HK-2 (cell line): ENCODE data around the gene CCDC88C.

ENCODE experiments used
- DNase-seq: peaks from one replicate; pipeline ENCODE4 v3.0.0-alpha.2; 2018; ENCODE audit not compliant: unreplicated experiment

CCDC88C gene

DNA sequence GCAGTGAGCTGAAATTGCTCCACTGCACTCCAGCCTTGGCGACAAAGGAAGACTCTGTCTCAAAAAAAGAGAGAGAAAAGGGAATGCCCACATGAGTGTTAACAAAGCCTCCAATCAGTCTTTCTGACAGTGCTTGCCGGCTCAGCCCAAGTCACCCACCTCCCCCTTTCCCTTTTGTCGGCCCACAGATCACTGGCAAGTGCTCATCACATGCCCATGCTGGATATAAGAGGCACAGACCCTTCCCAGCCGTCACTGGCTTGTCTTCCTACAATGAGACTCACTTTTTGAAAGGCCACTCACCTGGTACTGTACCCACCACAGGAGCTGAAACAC is 70.8 kb downstream of the CCDC88C start:
- DNase-seq, result no peak

DNA sequence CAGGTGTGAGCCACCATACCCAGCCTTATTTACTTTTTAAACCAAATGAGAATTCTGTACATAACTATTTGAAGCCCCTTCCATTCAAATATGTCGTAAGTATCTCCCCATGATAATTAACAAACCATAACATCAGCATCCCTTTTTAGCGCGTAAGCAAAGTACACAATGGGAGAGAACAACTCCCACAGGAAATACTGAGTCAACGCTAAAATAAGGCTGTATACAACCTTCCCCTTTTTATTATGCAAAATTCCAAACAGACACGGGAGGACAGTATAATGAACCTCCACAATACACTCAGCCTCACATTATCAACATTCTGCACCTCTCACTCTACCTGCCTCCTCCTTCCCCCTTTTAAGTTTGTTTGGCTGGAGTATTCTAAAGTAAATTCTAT is 73.5 kb downstream of the CCDC88C start:
- DNase-seq, result no peak

DNA sequence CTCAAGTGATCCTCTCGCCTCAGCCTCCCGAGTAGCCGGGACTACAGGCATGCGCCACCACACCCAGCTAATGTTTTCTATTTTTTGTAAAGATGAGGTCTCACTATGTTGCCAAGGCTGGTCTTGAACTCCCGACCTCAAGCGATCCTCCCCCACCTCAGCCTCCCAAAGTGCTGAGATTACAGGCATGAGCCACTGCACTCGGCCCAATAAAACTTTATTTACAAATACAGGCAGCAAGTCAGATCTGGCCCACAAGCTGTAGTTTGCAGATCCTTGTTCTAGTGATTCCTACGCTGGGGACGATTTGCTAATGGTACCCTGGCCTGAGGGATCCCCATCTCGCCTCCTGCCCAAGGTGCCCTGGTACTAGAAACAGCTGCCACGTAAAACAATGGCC is 74.6 kb downstream of the CCDC88C start:
- no peak for DNase-seq

DNA sequence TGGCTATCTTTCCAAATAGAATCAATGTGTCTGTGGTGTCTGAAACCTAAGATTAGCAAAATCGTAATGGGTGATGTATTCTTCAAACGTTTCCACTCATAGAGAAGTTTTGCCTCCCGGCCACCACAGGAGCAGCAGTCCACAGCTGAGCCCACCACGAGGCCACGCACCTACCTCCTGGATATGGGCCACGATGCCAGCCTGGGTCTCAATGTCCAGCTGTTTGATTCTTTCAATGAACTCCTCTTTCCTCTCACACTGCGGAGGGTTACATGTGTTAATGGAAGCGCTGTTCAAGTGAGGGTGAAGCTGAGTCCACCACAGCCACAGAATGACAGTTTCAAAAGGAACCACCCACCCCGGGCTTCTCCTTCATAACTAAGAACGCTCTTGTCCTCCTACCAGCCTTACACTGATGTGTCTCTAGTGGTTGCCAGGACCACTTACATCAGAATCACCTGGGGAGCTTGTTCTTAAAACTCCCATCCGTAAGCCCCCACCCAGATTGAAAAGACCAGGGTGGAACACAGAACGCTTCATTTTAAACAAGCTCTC is 75.3 kb downstream of the CCDC88C start:
- no peak for DNase-seq

DNA sequence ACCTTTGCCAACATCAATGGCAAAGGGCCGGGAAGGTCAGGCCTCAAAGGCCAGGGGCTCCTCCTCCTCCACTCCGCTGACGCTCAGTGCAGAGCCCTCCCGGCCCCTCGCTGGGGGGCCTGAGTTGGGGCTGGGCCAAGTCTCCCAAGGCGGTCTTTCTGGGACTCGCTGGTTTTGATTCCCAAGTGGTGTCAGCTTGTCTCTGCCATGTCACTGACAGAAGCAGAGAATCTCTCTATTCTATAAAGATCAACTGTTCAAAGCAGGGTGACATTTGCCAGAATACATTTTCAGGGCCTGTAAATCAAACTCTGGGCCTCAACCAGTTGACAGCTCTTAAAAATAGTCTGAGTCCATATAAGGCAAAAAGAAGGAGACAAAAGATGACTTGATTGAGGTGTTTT is 75.9 kb downstream of the CCDC88C start:
- DNase-seq, result no peak

DNA sequence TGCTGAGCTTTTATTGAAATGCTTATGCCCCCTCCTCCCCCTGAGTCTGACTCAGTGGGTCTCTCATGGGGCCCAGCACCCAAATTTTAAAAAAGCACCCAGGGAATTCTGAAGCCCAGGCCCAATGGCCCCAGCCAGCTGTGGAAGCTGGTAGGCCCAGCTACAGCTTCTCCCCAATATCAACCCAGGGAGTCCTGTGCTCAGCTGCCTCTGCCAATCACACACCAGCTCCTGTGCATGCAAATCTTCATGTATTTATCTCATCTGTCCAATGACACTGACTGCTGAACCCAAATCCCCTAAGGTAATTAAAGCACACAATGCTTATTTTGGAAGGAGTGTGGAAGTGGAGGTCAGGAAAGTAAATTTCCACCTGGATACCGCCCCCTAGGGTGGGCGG is 76.3 kb downstream of the CCDC88C start:
- no peak for DNase-seq

GRCh38 chr14:91339671-91340369 is 77.8 kb downstream of the CCDC88C start:
- no peak for DNase-seq

GRCh38 chr14:91339076-91339475 is 78.5 kb downstream of the CCDC88C start:
- no peak for DNase-seq

DNA sequence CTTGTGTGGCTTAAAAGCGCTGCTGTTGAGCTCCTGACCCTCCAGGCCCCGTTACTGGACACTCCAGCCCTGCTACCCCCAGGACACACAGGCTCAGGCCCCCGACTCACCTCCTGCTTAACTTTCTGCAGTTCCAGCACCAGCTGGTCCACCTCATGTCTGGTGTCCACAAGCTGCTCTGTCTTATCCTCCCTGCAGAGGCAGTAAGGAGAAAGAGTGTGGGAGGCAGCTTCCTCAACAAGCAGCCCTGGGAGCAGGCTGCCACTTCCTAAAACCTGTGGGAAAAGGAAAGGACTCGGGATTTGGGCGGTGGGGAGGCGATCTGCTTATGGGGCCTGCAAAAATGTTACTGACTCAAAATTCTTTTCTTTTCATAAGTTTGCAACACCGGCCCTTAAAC is 79.2 kb downstream of the CCDC88C start:
- DNase-seq, result no peak

DNA sequence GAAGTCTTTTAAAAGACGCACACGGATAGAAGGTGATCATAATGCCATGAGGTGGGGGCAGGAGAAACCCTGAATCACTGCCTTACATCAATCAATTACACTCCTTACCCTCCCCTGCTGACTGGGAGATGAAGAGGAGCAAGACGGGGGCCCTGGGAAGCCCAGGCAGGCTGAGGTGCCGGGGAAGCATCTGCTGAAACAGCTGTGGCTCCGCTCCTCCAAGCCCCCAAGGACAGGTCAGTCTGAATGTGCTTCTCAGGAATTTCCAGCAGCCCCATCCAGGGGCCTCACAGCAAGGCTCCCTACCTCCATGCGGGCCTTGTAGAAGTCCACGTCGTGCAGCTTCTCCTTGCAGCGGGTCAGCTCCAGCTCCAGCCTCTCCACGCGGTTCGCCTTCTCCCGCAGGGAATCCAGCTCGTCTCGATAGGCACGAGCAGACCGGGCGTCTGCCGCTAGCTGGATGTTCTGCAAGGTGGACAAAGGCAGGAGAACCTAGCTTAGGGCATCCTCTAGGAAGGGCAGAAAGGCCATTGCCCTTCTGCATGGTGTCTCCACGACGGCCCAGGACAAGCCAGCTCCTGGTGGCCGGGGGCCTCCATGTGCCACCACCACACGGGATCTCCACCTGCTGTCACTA is 79.8 kb downstream of the CCDC88C start:
- no peak for DNase-seq

DNA sequence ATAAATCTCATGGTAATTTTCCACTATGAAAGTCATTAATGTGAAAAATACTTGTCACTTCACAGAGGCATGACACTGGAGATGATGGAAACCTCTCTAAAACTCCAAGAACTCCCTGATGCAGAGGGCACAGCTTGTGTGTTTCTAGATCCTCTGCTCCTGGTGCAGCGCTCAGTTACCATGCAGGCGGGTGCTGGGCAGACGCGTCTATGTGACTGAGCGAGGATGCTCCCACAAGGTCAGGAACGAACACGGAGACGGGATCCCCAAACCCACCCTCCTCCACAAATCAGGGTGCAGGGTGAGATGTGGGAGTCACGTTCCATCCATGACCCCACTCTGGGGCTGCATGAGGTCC is 81.5 kb downstream of the CCDC88C start:
- no peak for DNase-seq

GRCh38 chr14:91335191-91336092 is 82.2 kb downstream of the CCDC88C start:
- DNase-seq, result no peak

DNA sequence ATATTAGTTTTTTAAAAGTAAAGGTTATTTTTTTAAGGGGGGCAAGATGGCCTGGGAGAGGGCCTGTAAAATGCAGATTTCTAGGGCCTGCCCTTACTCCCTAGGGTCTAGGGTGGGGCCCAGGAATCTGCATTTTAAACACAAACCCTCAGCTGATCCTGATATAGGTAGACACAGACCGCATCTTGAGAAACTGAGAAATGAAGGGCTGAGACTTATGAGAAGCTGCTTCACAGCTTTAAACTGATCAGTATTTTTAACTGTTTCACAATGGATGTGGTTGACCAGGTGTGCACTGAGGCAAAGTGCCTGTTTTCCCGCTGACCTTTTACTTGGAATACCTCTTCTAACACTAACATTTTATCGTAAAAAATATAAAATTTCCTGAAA is 84.0 kb downstream of the CCDC88C start:
- DNase-seq, result no peak

DNA sequence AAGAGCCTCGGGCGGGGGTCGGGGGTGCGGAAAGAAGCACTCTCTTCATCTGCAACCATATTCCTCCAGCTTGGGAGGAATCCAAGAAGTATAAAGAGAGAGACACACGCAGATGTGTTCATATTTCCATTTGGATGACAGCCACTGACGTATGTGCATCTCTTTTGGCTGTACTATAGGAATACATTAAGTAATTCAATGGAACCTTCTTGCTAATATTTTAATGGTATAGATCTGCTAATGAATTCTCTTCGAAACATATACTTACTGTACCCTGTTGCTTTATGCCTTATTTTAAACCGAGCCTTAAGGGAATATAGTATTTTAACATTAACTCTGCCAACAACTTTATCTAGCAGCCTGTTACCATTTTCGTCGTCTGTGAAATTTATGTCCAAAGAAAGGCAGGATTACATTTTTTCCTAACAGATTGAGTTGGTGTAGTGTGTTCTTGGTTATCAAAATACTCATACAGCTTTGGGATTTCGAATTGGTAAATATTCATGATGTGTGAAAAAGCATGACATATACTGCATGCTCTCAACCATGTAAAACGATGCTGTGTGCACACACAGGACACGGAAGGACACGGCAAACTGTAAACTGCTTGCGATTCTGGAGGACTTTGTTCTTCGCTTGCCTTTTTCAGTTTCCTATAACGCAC is 84.5 kb downstream of the CCDC88C start:
- no peak for DNase-seq

DNA sequence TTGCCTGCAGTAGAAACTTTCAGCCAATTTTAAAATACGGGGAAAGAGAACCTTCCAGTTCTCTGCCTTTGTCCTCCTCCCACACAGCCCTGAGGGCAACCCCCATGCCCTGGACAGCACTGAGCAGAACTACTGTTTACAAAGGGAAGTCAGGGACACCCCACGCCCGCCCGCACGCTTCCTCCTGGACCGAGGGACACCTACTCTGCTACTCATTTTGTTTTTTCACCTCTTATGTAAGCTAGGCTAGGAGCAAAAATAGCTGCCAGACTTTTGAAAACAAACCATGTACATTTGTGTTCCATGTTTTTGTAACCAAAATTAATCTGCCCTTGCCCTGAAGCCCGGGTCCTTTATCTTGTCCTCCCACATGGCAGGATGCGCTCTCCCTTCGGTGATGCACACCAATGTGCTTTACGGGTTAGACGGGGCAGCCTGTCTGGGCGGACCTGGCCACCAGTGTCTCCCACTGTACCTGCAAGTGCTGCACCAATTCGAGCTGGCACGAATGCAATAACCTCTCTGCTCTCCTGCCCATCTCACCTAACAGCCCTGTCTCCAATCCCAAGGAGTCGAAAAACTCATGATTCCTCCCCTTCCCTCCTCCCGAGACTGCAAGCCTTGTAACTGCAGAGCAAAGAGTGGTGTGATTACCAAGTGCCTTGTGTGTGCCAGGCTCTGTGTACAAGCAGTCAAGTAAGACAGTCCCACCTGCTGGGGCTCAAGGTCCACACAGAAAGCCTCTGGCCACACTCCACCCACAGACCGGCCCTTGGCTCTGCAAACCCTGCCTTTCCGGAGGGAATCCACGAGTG is 85.2 kb downstream of the CCDC88C start:
- no peak for DNase-seq

DNA sequence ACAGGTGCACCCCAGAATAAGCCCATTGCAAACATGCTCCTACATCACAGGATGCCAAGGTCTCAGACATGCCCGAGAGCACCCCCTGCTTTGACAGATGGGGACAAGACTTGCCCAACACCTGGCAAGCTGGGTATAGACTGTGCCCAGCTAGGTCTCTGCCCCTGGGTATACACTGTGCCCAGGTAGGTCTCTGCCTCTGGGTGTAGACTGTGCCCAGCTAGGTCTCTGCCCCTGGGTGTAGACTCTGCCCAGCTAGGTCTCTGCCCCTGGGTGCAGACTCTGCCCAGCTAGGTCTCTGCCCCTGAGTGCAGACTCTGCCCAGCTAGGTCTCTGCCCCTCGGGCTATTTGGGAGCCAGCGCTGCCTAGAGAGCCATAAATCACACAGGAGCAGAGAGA is 85.9 kb downstream of the CCDC88C start:
- no peak for DNase-seq

- no peak for DNase-seq
These were observed 86.8 kb downstream of the CCDC88C start for GRCh38 chr14:91330856-91331255.

DNA sequence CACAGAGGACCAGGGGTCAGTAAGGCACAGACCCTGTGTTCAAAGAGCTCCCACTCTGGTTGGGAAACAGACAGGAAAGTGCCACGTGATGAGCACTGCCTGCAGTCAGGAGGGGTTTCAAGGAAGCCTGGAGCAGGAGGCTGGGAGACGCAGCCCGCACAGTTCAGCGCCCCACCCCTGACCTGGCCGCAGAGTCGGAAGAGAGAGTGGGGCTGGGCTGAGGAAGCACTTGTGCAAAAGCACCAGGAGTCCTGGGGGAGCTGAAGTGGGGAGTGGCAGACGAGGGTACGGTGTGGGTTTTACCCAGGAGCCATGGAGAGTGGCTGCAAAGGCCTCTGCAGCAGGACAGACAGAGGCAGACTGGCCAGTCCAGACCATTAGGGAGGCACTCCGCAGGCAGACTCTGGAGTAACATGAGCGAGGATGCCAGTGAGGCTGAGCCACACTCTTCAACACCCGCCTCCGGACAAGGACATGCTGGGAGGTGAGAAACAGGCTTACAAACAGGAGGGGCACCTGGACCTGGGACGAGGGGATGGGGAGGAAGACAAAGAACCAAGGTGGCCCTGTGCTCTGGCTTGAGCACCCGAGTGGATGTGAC is 87.4 kb downstream of the CCDC88C start:
- no peak for DNase-seq

GRCh38 chr14:91329486-91330014 is 88.1 kb downstream of the CCDC88C start:
- DNase-seq, result no peak

DNA sequence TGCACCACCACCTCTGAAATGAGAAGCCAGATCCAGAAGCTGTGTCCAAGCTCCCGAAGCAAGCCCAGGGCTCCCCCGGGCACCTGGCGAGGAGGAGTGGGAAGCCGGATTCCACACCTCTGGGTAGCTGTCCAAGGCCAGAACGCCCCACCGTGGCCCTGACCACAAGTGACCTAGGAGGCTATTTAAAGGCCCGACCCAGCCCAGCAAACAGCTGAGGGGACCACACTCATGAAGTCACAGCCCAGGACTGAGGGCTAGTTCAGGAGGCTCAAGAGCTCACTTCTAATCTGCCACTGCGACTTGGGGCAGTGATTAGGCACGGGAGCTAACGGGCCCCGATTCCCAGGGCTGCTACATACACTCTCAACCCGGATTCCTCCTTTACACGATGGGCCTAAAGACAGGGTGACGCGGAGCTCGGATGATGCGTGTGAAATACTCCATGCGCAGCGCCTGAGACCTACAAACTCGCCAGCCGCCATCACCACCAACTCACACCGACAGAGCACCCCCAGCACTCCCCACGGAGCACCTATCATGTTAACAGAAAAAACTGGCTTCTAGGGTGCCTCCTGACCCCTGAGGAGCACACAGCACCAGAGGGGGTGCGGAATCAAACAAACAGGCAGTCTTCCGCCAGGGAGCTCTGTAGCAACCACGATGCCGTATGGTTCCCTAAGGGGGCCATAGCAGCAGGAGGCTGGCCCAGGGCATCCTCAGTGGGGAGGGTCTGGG is 89.1 kb downstream of the CCDC88C start:
- DNase-seq, result no peak
